SK-N-SH (cell line): Measurements from ENCODE around the gene COPS7A. TPM values are rescaled to one million over a fixed set of nuclear protein-coding genes. Genes with fewer than 3 reads are reported as not detected.

Source experiments
- CTCF ChIA-PET: fragments of 300-600, 350-600 bp; formaldehyde crosslinking; extraction: SDS; loops from one replicate; lab custom pipeline; 2021; lab: Yijun Ruan, JAX
- POLR2A ChIA-PET: fragments of 350-600 bp; sonication (Branson Sonifier 250); formaldehyde crosslinking; extraction: SDS; loops from one replicate; lab custom pipeline; 2020; ENCODE audit warnings: antibody characterized with exemption, inconsistent platforms; lab: Yijun Ruan, JAX
- DNase-seq: peaks from one replicate; pipeline ENCODE4 v3.0.0; 2012
- H2AFZ ChIP-seq: fragments of 200-600 bp; sonication (generic); 2 replicates; pipeline ENCODE4 v1.8.1; 2016; ENCODE audit warnings: antibody characterized with exemption, mild to moderate bottlenecking, low read depth
- H3F3A ChIP-seq: fragments of 200-600 bp; sonication (generic); replicated peaks from 2 replicates; pipeline ENCODE3; 2016; ENCODE audit warnings: antibody characterized with exemption, mild to moderate bottlenecking; ENCODE audit not compliant: insufficient read depth
- H3K27ac ChIP-seq, 2 experiments: fragments of 200-500 bp in 1 of 2; fragments of 200-600 bp in 1 of 2; sonication (Bioruptor generic) in 1 of 2; sonication (generic), shearing (Covaris generic) in 1 of 2; 2 replicates each; pipeline versions ENCODE4 v1.5.1 to v1.6.1; 2014 to 2016; ENCODE audit warnings: low read depth in 2 of 2, inconsistent platforms in 1 of 2, low read length in 1 of 2, mild to moderate bottlenecking in 1 of 2, mixed read lengths in 1 of 2
- H3K27me3 ChIP-seq: fragments of 200-600 bp; sonication (generic), shearing (Covaris generic); 2 replicates; pipeline ENCODE4 v1.6.1; 2016; ENCODE audit warnings: mixed run types; ENCODE audit not compliant: insufficient read depth
- H3K36me3 ChIP-seq, 2 experiments: fragments of 200-500 bp in 1 of 2; fragments of 200-600 bp in 1 of 2; sonication (Bioruptor generic) in 1 of 2; sonication (generic) in 1 of 2; replicated peaks in 1 of 2; 2 replicates each; pipeline versions ENCODE3 to v1.5.1; 2014 to 2016; ENCODE audit warnings: low read length in 1 of 2, mild to moderate bottlenecking in 1 of 2; ENCODE audit not compliant: insufficient read depth in 2 of 2, control insufficient read depth in 1 of 2
- H3K4me1 ChIP-seq, 2 experiments: fragments of 200-500 bp in 1 of 2; fragments of 200-600 bp in 1 of 2; sonication (Bioruptor generic) in 1 of 2; sonication (generic), shearing (Covaris generic) in 1 of 2; 2 replicates each; pipeline versions ENCODE4 v1.5.1 to v1.6.1; 2014 to 2016; ENCODE audit warnings: low read depth in 1 of 2, low read length in 1 of 2, mixed run types in 1 of 2; ENCODE audit not compliant: insufficient read depth in 2 of 2, control insufficient read depth in 1 of 2
- H3K4me2 ChIP-seq: fragments of 200-600 bp; sonication (generic), shearing (Covaris generic); 2 replicates; pipeline ENCODE4 v1.6.1; 2017; ENCODE audit warnings: mixed run types
- H3K4me3 ChIP-seq, 2 experiments: fragments of 200-500 bp in 1 of 2; fragments of 200-600 bp in 1 of 2; sonication (Bioruptor generic) in 1 of 2; sonication (generic), shearing (Covaris generic) in 1 of 2; 2 replicates each; pipeline versions ENCODE4 v1.5.1 to v1.8.1; 2014 to 2016; ENCODE audit warnings: low read depth in 2 of 2, inconsistent platforms in 1 of 2, low read length in 1 of 2, mild to moderate bottlenecking in 1 of 2, mixed read lengths in 1 of 2, moderate library complexity in 1 of 2
- H3K79me2 ChIP-seq: fragments of 200-600 bp; sonication (generic); 2 replicates; pipeline ENCODE4 v1.8.1; 2017; ENCODE audit warnings: mild to moderate bottlenecking; ENCODE audit not compliant: insufficient read depth
- H3K9ac ChIP-seq: fragments of 200-600 bp; sonication (generic); 2 replicates; pipeline ENCODE4 v1.6.1; 2017; ENCODE audit warnings: mixed run types
- H3K9me2 ChIP-seq: fragments of 200-600 bp; sonication (generic); 2 replicates; pipeline ENCODE4 v1.6.1; 2017; ENCODE audit warnings: mixed run types
- H3K9me3 ChIP-seq: fragments of 200-600 bp; sonication (generic); 2 replicates; pipeline ENCODE4 v1.6.1; 2017; ENCODE audit warnings: mixed run types, mild to moderate bottlenecking, moderate library complexity
- H4K20me1 ChIP-seq: fragments of 200-600 bp; sonication (generic); 2 replicates; pipeline ENCODE4 v1.6.1; 2017; ENCODE audit warnings: mild to moderate bottlenecking, mixed run types; ENCODE audit not compliant: insufficient read depth
- CTCF ChIP-seq: fragments of 200-600 bp; sonication (generic); IDR thresholded peaks from 2 replicates; pipeline ENCODE4 v1.6.1; 2017; ENCODE audit warnings: antibody characterized with exemption, mild to moderate bottlenecking, moderate library complexity
- ELF1 ChIP-seq: IDR thresholded peaks from 2 replicates; pipeline ENCODE4 v1.4.0; 2012
- MAX ChIP-seq: IDR thresholded peaks from 2 replicates; pipeline ENCODE4 v1.4.0; 2012; ENCODE audit warnings: low read depth
- MEF2A ChIP-seq: IDR thresholded peaks from 2 replicates; pipeline ENCODE4 v1.4.0; 2012; ENCODE audit warnings: low read depth, borderline replicate concordance
- MXI1 ChIP-seq: IDR thresholded peaks from 2 replicates; pipeline ENCODE4 v1.6.1; 2012; ENCODE audit warnings: mild to moderate bottlenecking, low read depth, low read length, improper control_type of control experiment
- NRF1 ChIP-seq: IDR thresholded peaks from 2 replicates; pipeline ENCODE4 v1.6.1; 2012; ENCODE audit warnings: low read depth, mild to moderate bottlenecking, low read length
- REST ChIP-seq: IDR thresholded peaks from 2 replicates; pipeline ENCODE4 v1.6.1; 2012; ENCODE audit warnings: mild to moderate bottlenecking, low read depth, low read length, moderate library complexity
- TCF12 ChIP-seq: IDR thresholded peaks from 2 replicates; pipeline ENCODE4 v1.4.0; 2012
- WGBS: methylation state at CpG from one replicate; pipeline ENCODE4 v1.1.6; 2017; ENCODE audit warnings: low lambda C conversion rate; 5-methylcytosine and 5-hydroxymethylcytosine counted together
- polyA plus RNA-seq, 3 experiments: library from polyadenylated mRNA; depleted of rRNA; stranded (reverse); fragments of >200 nt; gene quantifications; 2 replicates each; pipeline ENCODE4 v1.2.3, GENCODE V29; 2012
- TF ChIP-seq, protein P1 (sequence below): IDR thresholded peaks from 2 replicates; pipeline ENCODE4 v1.4.0; 2012; ENCODE audit warnings: low read depth, borderline replicate concordance
- TF ChIP-seq, protein P2 (sequence below): IDR thresholded peaks from 2 replicates; pipeline ENCODE4 v1.4.0; 2012; ENCODE audit warnings: low read depth, borderline replicate concordance

The COPS7A gene
- polyA plus RNA-seq, 1 of the 3 experiments (the other 2 are of a cell fraction) = 191 TPM

GRCh38 chr12:6767353-6768319 lies 43.8 kb downstream of the COPS7A start:
- Histone ChIP-seq H3K4me2 (peak overlapping the region; percentile 96), H3K9ac (peak overlapping the region; percentile 90), H3K79me2 (peaks cover 40% of the 10 kb centered on the region), H3K36me3 (peaks cover 17 to 20% of the 10 kb centered on the region in 2 experiments), H3K9me2 (no peaks in the 10 kb centered on the region), H3K27ac (peak overlapping the region; percentile 14 to 95; a peak in 3 of 4 replicates)
- peak; percentile 46 for DNase-seq
- POLR2A ChIA-PET = interaction anchor here (0.6 to 4.8 kb wide), 10 partner anchors 10 to 158 kb away, joined by 3 to 89 read pairs (median 5); partner anchors contain the start of genes COPS7A, GPR162 and MLF2
- TF ChIP-seq CTCF (no peak), MAX (peak; percentile 57), MXI1 (peak; percentile 95), NRF1 (no peak), MEF2A (no peak)
- TF ChIP-seq, protein P1, sequence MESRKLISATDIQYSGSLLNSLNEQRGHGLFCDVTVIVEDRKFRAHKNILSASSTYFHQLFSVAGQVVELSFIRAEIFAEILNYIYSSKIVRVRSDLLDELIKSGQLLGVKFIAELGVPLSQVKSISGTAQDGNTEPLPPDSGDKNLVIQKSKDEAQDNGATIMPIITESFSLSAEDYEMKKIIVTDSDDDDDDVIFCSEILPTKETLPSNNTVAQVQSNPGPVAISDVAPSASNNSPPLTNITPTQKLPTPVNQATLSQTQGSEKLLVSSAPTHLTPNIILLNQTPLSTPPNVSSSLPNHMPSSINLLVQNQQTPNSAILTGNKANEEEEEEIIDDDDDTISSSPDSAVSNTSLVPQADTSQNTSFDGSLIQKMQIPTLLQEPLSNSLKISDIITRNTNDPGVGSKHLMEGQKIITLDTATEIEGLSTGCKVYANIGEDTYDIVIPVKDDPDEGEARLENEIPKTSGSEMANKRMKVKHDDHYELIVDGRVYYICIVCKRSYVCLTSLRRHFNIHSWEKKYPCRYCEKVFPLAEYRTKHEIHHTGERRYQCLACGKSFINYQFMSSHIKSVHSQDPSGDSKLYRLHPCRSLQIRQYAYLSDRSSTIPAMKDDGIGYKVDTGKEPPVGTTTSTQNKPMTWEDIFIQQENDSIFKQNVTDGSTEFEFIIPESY = no peak
- TF ChIP-seq, all 33 proteins: peak for 2
- Histone ChIP-seq H3F3A (peaks cover 22% of the 10 kb centered on the region), H3K4me1 (peaks cover 22 to 54% of the 10 kb centered on the region in 2 experiments), H3K9me3 (no peaks in the 10 kb centered on the region), H3K4me3 (peak overlapping the region; percentile 82 to 93), H4K20me1 (peaks cover 40% of the 10 kb centered on the region), H3K27me3 (no peaks in the 10 kb centered on the region), H2AFZ (no peak overlapping the region)
- CTCF ChIA-PET = interaction anchor here (0.6 to 15.2 kb wide), 25 partner anchors 11 to 217 kb away, joined by 3 to 343 read pairs (median 4); partner anchors contain the start of genes COPS7A, GPR162, MLF2 and P3H3
- WGBS = 2% methylated on average over 35 of the region's 44 CpGs

DNA sequence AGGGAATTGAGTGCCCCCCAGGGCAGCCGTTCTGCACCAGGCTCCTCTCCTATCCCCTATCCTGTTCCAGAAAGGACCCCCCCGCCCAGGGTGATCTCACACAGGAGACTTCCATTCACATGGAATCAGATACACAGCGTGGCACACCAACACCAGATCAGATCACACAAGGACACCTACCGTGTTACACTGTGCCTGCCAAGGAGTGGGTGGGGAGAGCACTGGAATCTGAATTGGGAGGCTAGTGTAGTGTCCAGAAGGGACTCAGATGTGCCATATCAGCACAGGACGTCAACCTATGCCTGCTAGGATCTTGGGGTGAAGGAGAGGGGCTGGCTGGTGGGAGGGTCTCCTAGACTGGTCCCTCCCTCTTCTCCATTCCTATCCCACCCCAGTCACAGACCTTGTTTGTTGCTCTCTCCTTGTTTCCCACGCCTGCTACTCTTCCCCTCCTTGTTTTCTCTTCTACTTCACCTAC lies 44.6 kb downstream of the COPS7A start:
- peaks cover 22 to 50% of the 10 kb centered on the region in 2 experiments for H3K4me1 ChIP-seq
- no peak overlapping the region for H2AFZ ChIP-seq
- H3K9me3 ChIP-seq = no peaks in the 10 kb centered on the region
- POLR2A ChIA-PET = interaction anchor here (1.9 to 4.8 kb wide), 3 partner anchors 9 to 45 kb away, joined by 6 to 89 read pairs (median 31); partner anchors contain the start of genes COPS7A and MLF2
- no peaks in the 10 kb centered on the region for H3K9me2 ChIP-seq
- H3K36me3 ChIP-seq = peaks cover 17 to 20% of the 10 kb centered on the region in 2 experiments
- peaks cover 40% of the 10 kb centered on the region for H3K79me2 ChIP-seq
- peak overlapping the region; percentile 96 for H3K4me2 ChIP-seq
- peaks cover 40% of the 10 kb centered on the region for H4K20me1 ChIP-seq
- peak overlapping the region; percentile 43 to 95; a peak in 2 of 4 replicates for H3K27ac ChIP-seq
- WGBS = 25% methylated on average over 6 of the region's 6 CpGs
- no peak for DNase-seq
- H3K9ac ChIP-seq = peak overlapping the region; percentile 90
- CTCF ChIA-PET = interaction anchor here (0.8 to 15.2 kb wide), 8 partner anchors 10 to 153 kb away, joined by 3 to 343 read pairs (median 5); partner anchors contain the start of genes MLF2 and P3H3
- no peaks in the 10 kb centered on the region for H3K27me3 ChIP-seq
- peak overlapping the region; percentile 82 to 93 for H3K4me3 ChIP-seq
- H3F3A ChIP-seq = peaks cover 22% of the 10 kb centered on the region
- TF ChIP-seq REST (no peak), CTCF (no peak), MAX (0 out of 2 replicates have a peak, but pooled peaks have one; percentile 4), TCF12 (no peak), ELF1 (no peak)
- TF ChIP-seq, protein P2, sequence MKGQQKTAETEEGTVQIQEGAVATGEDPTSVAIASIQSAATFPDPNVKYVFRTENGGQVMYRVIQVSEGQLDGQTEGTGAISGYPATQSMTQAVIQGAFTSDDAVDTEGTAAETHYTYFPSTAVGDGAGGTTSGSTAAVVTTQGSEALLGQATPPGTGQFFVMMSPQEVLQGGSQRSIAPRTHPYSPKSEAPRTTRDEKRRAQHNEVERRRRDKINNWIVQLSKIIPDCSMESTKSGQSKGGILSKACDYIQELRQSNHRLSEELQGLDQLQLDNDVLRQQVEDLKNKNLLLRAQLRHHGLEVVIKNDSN = no peak
